ENCODE results near the gene THRB.

DNA sequence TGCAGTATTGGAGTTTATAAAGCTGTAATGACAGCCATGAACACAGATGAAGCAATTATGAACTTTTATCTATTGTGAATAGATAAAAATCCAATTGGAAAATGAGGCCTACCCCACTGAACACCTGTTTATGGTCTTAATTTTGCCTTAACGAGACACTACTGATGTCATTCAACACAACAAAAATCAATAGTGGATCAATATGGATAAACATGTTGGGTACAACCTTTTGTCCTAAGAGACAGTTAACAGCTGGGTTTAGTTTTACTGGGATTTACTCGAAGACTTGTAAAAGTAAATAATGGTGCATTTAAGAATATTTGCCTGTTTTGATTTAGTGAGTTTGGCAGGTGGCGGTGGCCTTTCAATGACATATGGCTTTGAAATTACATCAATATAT is 331.7 kb downstream of the THRB start:
- TF ChIP-seq, protein P1, sequence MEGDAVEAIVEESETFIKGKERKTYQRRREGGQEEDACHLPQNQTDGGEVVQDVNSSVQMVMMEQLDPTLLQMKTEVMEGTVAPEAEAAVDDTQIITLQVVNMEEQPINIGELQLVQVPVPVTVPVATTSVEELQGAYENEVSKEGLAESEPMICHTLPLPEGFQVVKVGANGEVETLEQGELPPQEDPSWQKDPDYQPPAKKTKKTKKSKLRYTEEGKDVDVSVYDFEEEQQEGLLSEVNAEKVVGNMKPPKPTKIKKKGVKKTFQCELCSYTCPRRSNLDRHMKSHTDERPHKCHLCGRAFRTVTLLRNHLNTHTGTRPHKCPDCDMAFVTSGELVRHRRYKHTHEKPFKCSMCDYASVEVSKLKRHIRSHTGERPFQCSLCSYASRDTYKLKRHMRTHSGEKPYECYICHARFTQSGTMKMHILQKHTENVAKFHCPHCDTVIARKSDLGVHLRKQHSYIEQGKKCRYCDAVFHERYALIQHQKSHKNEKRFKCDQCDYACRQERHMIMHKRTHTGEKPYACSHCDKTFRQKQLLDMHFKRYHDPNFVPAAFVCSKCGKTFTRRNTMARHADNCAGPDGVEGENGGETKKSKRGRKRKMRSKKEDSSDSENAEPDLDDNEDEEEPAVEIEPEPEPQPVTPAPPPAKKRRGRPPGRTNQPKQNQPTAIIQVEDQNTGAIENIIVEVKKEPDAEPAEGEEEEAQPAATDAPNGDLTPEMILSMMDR (IDR thresholded peaks at IDR 0.05; ENCODE audit: low read length): no peak
- no peak for TF ChIP-seq EZH2 (IDR thresholded peaks at IDR 0.05; ENCODE audit: borderline replicate concordance, low read length)
